Activated CD8-positive, alpha-beta T cell treated with anti-CD3 and anti-CD28 coated beads for 36 hours (primary cell): Measurements from ENCODE around the gene SOX21. TPM values are rescaled to one million over a fixed set of nuclear protein-coding genes. Genes with fewer than 3 reads are reported as not detected.
"Not testable (repeated sequence)": the region's sequence is repeated elsewhere in the genome, so short reads cannot be mapped to it uniquely, and the experiment has no call there.

Source experiments
- ATAC-seq: fragments of 200-7000 bp; cut with Tn5 transposase; one replicate; pipeline ENCODE4 v1.10.0; 2021; ENCODE audit warnings: mild to moderate bottlenecking, moderate library complexity
- CTCF ChIA-PET: fragments of 350-600 bp; sonication (Branson Sonifier 250); formaldehyde crosslinking; loops from one replicate; lab custom pipeline; 2021; ENCODE audit warnings: antibody characterized with exemption; lab: Charles Lee
- POLR2A ChIA-PET: fragments of 350-600 bp; sonication (Branson Sonifier 250); formaldehyde crosslinking; loops from one replicate; lab custom pipeline; 2021; ENCODE audit warnings: antibody characterized with exemption; lab: Charles Lee
- DNase-seq: peaks from one replicate; pipeline ENCODE4 v3.0.0-alpha.2; 2020
- H3K27ac Mint-ChIP-seq: one replicate; pipeline ENCODE4 v1.8.0; 2021; ENCODE audit warnings: mild to moderate bottlenecking, mixed read lengths
- H3K27me3 Mint-ChIP-seq: one replicate; pipeline ENCODE4 v1.8.0; 2021; ENCODE audit warnings: mixed read lengths
- H3K36me3 Mint-ChIP-seq: one replicate; pipeline ENCODE4 v1.8.0; 2021; ENCODE audit warnings: low read depth, mixed read lengths
- H3K4me1 Mint-ChIP-seq: one replicate; pipeline ENCODE4 v1.8.0; 2021; ENCODE audit warnings: low read depth, mixed read lengths
- H3K4me3 Mint-ChIP-seq: one replicate; pipeline ENCODE4 v1.8.0; 2021; ENCODE audit warnings: mild to moderate bottlenecking, moderate library complexity, mixed read lengths
- H3K9me3 Mint-ChIP-seq: one replicate; pipeline ENCODE4 v1.8.0; 2021; ENCODE audit warnings: mixed read lengths
- intact Hi-C: fragments of 100-400 bp; cut with micrococcal nuclease; formaldehyde crosslinking; loops from one replicate; pipeline ENCODE4 v1.10.0; 2022
- total RNA-seq, 2 experiments: library from RNA; stranded (reverse); gene quantifications; one replicate each; pipeline ENCODE4 v1.2.3, GENCODE V29; 2021
- TF ChIP-seq, protein P1 (sequence below): fragments of 200-600 bp; IDR thresholded peaks from one replicate; pipeline ENCODE4 v1.8.0; 2022; ENCODE audit warnings: antibody characterized with exemption, mild to moderate bottlenecking

Gene SOX21
- total RNA-seq, 2 experiments from 2014 or later: not detected

DNA sequence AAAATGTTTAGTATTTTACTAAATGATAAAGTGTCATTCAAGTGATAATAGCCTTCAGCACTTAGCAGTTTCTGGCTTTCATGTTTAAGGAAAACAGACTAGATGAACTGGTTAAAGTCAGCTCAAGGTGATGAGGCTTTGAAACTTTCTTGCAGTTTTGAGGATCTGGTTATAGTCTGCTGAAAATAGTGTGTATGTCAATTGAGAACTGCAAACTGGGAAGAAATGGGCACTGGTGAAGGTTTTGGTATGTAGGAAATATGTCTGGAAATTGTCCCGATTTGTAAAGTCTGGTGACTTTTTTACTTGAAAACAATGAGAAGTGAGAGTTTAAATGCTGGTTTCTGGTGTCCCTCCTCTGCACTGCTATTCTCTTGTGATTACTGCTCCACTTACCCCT, 36.8 kb upstream of the SOX21 start:
- no peak overlapping the region for H3K27ac Mint-ChIP-seq
- TF ChIP-seq, protein P1, sequence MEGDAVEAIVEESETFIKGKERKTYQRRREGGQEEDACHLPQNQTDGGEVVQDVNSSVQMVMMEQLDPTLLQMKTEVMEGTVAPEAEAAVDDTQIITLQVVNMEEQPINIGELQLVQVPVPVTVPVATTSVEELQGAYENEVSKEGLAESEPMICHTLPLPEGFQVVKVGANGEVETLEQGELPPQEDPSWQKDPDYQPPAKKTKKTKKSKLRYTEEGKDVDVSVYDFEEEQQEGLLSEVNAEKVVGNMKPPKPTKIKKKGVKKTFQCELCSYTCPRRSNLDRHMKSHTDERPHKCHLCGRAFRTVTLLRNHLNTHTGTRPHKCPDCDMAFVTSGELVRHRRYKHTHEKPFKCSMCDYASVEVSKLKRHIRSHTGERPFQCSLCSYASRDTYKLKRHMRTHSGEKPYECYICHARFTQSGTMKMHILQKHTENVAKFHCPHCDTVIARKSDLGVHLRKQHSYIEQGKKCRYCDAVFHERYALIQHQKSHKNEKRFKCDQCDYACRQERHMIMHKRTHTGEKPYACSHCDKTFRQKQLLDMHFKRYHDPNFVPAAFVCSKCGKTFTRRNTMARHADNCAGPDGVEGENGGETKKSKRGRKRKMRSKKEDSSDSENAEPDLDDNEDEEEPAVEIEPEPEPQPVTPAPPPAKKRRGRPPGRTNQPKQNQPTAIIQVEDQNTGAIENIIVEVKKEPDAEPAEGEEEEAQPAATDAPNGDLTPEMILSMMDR: no peak
- ATAC-seq (no peak), DNase-seq (no peak)
- no peaks in the 10 kb centered on the region for H3K36me3 Mint-ChIP-seq
- peaks cover 11% of the 10 kb centered on the region for H3K27me3 Mint-ChIP-seq
- H3K4me3 Mint-ChIP-seq: no peak overlapping the region
- H3K4me1 Mint-ChIP-seq: no peaks in the 10 kb centered on the region
- CTCF ChIA-PET: no interaction called here
- no peaks in the 10 kb centered on the region for H3K9me3 Mint-ChIP-seq
- POLR2A ChIA-PET: no interaction called here
- intact Hi-C loops: no loop called here

DNA sequence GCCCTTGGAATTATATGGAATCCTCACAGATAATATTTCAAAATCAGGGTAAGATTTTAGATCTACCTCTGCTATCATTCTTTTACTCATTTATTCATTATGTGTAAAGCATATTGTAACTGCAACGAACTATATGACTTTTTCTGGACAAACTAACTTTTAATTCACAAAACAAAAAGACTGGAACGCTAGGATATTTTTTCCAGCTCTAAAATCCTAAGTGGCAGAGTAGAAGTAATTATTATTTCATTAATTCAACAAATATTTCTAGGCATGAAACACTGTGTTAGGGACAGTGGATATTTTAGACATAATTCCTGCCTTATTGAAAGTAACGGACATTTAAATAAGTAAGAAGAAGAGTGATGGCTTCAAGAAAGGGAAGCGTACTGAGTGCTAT, 26.9 kb upstream of the SOX21 start:
- Mint-ChIP-seq H3K4me1 (no peaks in the 10 kb centered on the region), H3K27me3 (peaks cover 10% of the 10 kb centered on the region), H3K36me3 (no peaks in the 10 kb centered on the region), H3K4me3 (no peak overlapping the region), H3K9me3 (no peaks in the 10 kb centered on the region), H3K27ac (no peak overlapping the region)
- TF ChIP-seq, protein P1: no peak
- no peak for DNase-seq
- no peak for ATAC-seq
- intact Hi-C loops: no loop called here
- ChIA-PET POLR2A (no interaction called here), CTCF (no interaction called here)

DNA sequence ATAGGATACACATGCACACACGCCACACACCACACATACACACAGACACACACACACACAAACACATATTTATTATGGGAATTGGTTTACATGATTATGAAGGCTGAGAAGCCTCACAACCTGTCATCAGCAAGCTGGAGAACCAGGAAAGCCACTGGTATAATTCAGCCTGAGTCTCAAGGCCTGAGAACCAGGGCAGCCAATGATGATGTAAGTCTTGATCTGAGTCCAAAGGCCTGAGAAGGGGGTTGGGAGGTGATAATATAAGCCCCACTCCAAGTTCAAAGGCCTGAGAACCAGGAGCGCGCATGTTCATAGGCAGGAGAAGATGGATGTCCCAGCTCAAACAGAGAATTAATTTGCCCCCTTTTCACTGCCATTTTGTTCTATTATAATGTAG, 18.7 kb upstream of the SOX21 start:
- H3K9me3 Mint-ChIP-seq: no peaks in the 10 kb centered on the region
- TF ChIP-seq, protein P1: no peak
- ATAC-seq (no peak), DNase-seq (no peak)
- peaks cover 11% of the 10 kb centered on the region for H3K27me3 Mint-ChIP-seq
- POLR2A ChIA-PET: no interaction called here
- H3K27ac Mint-ChIP-seq: no peak overlapping the region
- H3K4me1 Mint-ChIP-seq: no peaks in the 10 kb centered on the region
- CTCF ChIA-PET: no interaction called here
- H3K4me3 Mint-ChIP-seq: no peak overlapping the region
- no peaks in the 10 kb centered on the region for H3K36me3 Mint-ChIP-seq
- intact Hi-C loops: no loop called here

DNA sequence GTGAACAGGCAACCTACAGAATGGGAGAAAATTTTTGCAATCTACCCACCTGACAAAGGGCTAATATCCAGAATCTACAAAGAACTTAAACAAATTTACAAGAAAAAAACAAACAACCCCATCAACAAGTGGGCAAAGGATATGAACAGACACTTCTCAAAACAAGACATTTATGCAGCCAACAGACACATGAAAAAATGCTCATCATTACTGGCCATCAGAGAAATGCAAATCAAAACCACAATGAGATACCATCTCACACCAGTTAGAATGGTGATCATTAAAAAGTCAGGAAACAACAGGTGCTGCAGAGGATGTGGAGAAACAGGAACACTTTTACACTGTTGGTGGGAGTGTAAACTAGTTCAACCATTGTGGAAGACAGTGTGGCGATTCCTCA, 17.6 kb upstream of the SOX21 start:
- POLR2A ChIA-PET, ATAC-seq, H3K4me1 Mint-ChIP-seq, H3K9me3 Mint-ChIP-seq, H3K4me3 Mint-ChIP-seq, H3K27ac Mint-ChIP-seq, CTCF ChIA-PET, DNase-seq, H3K36me3 Mint-ChIP-seq, intact Hi-C loops: not testable (repeated sequence)
- peaks cover 12% of the 10 kb centered on the region for H3K27me3 Mint-ChIP-seq

DNA sequence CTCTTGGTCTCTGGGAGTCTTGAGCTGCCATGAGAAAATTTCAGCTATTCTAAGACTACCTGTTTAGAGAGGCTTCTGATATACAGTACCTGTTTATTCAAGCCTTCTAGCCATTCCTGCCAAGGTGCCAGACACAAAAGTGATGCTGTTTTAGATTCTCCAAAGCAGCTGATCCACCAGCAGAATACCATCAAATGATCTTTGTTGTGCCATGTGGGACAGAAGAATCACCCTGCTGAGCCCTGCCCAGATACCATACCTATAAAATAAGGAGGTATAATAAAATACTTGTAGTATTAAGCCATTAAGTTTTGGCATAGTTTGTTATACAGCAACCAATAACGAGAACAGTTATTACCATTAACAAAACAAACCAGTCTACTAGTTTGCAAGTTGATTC, 14.1 kb upstream of the SOX21 start:
- intact Hi-C loops: no loop called here
- CTCF ChIA-PET: interaction anchor here (0.9 to 1.2 kb wide), 2 partner anchors 10 to 36 kb away, joined by 3 read pairs; no protein-coding TSS in a partner anchor
- no peak for ATAC-seq
- POLR2A ChIA-PET: no interaction called here
- Mint-ChIP-seq H3K36me3 (no peaks in the 10 kb centered on the region), H3K4me1 (no peaks in the 10 kb centered on the region), H3K27me3 (peaks cover 20% of the 10 kb centered on the region), H3K4me3 (no peak overlapping the region), H3K9me3 (peaks cover 2% of the 10 kb centered on the region), H3K27ac (no peak overlapping the region)
- TF ChIP-seq, protein P1: no peak
- no peak for DNase-seq
